GM20431 (cell line): ENCODE measurements around the gene COX7A2.

ENCODE experiments used
- in situ Hi-C: fragments of 300-500 bp; cut with MseI, MboI; formaldehyde crosslinking; loops from one replicate; pipeline ENCODE4 v1.15.0; 2020; ENCODE audit warnings: low sequenced_read_pairs; ENCODE audit not compliant: unreplicated experiment

The COX7A2 gene

GRCh38 chr6:75204959-75205775 is 38.4 kb downstream of the COX7A2 start:
- in situ Hi-C loops, result loop anchor here (10.0 to 25.0 kb wide), 3 partner anchors 793 to 1460 kb away; no protein-coding TSS in a partner anchor

GRCh38 chr6:75204217-75204958 is 39.2 kb downstream of the COX7A2 start:
- in situ Hi-C loops, result loop anchor here (10.0 to 25.0 kb wide), 3 partner anchors 792 to 1460 kb away; no protein-coding TSS in a partner anchor

GRCh38 chr6:75203721-75204120 is 39.9 kb downstream of the COX7A2 start:
- in situ Hi-C loops, result loop anchor here (10.0 to 25.0 kb wide), 3 partner anchors 791 to 1459 kb away; no protein-coding TSS in a partner anchor

- in situ Hi-C loops, result loop anchor here (10.0 to 25.0 kb wide), 3 partner anchors 790 to 1458 kb away; no protein-coding TSS in a partner anchor
Measured at GRCh38 chr6:75202676-75203131, 40.9 kb downstream of the COX7A2 start.

- in situ Hi-C loops, result loop anchor here (10.0 to 25.0 kb wide), 3 partner anchors 790 to 1457 kb away; no protein-coding TSS in a partner anchor
Measured at GRCh38 chr6:75201901-75202672, 41.5 kb downstream of the COX7A2 start.

GRCh38 chr6:75201021-75201420 is 42.6 kb downstream of the COX7A2 start:
- in situ Hi-C loops, result loop anchor here (10.0 to 25.0 kb wide), 3 partner anchors 789 to 1456 kb away; no protein-coding TSS in a partner anchor

GRCh38 chr6:75199889-75200288 is 43.7 kb downstream of the COX7A2 start:
- in situ Hi-C loops, result loop anchor here (10.0 to 25.0 kb wide), 3 partner anchors 788 to 1455 kb away; no protein-coding TSS in a partner anchor

GRCh38 chr6:75196081-75196687 is 47.4 kb downstream of the COX7A2 start:
- in situ Hi-C loops, result no loop called here

- in situ Hi-C loops, result no loop called here
Measured at GRCh38 chr6:75188221-75188925, 55.2 kb downstream of the COX7A2 start.
